HG02571 (cell line): ENCODE measurements around the gene COLGALT1.
"Not testable (repeated sequence)": the region's sequence is repeated elsewhere in the genome, so short reads cannot be mapped to it uniquely, and the experiment has no call there.

Experiments used
- ATAC-seq: cut with Tn5 transposase; IDR thresholded peaks from one replicate; pipeline ENCODE4 v1.9.1; 2021; ENCODE audit warnings: mild to moderate bottlenecking, moderate library complexity; ENCODE audit not compliant: unreplicated experiment

Gene COLGALT1

GRCh38 chr19:17555480-17555928 is at the start of gene COLGALT1:
TSS of gene COLGALT1 (plus strand) at chr19:17555649. CDS start at chr19:17555714, 65 bp downstream.
- ATAC-seq = peak; percentile 90

DNA sequence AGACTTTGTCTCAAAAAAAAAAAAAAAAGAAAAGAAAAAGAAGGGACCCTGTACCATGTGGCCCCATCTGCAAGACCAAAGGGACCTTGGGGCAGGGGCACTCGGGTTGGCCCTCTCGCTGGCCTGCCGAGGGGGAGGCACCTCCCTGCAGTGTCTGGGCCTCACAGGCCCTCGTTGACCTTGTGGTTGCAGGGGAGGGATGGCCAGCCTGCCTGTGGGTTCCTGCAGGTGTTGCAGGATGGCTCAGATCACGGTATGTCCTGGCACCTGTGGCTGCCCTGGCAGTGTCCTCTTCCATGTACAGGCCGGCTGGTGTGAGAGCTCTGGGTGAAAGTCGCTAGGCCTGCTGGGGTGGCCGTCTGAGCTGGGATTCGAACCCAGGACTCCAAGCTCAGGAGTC is 48.7 kb upstream of the COLGALT1 start:
- no peak for ATAC-seq

GRCh38 chr19:17508558-17508933 is 46.9 kb upstream of the COLGALT1 start:
- not testable (repeated sequence) for ATAC-seq

DNA sequence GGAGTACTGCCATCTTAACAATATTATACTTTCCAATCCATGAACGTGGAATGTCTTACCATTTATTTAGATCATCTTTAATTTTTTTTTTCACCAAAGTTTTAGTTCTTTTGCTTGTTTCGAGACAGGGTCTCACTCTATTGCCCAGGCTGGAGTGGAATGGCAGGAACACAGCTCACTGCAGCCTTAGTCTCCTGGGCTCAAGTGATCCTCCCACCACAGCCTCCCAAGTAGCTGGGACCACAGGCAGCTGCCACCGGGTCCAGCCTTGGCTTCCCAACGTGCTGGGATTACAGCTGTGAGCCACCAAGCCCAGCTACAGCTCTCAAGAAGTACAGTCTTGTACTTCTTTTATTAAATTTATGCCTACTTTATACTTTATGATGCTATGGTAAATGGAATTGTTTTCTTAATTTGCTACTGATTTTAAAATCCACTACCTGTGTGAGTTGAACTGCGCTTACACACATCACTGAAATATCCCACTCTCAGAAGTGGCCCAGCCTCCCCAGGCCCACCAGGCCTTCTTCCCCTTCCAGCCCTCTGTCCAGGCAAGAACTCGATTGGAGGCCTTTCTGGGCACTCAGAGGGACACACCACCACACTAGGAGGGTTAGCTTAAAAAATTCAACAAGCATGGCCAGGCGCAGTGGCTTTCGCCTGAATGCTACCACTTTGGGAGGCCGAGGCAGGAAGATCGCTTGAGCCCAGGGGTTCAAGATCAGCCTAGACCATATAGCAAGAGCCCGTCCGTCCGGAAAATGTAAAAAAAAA is 45.0 kb upstream of the COLGALT1 start:
- ATAC-seq = no peak

DNA sequence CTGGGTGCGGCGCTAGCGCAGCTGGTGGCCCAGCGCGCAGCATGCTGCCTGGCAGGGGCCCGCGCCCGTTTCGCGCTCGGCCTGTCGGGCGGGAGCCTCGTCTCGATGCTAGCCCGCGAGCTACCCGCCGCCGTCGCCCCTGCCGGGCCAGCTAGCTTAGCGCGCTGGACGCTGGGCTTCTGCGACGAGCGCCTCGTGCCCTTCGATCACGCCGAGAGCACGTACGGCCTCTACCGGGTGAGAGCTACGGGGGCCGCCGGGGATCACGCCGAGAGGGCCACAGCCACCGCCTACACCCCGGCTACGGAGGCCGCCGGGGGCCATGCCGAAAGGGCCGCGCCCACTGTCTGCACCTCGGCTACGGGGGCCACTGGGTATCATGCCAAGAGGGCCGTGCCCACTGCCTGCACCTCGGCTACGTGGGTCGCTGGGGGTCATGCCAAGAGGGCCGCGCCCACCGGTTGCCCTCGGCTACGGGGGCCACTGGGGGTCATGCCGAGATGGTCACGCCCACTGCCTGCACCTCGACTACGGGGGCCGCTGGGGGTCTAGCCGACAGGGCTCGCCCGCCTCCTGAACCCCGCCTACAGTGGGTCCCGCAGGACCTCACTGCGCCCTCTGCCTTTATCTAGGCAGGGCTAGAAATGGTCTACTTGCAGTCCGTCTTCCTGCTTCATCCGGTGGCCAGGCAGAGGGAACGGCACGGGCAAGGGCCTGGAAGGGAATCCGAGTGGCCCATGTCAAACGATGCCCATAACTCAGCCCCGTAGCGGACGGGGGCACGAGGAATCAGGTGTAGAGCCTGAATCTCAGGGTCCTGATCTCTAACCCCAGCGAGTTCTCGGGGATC is 43.5 kb upstream of the COLGALT1 start:
- ATAC-seq = peak; percentile 49

GRCh38 chr19:17512574-17512939 is 42.9 kb upstream of the COLGALT1 start:
- ATAC-seq = no peak

DNA sequence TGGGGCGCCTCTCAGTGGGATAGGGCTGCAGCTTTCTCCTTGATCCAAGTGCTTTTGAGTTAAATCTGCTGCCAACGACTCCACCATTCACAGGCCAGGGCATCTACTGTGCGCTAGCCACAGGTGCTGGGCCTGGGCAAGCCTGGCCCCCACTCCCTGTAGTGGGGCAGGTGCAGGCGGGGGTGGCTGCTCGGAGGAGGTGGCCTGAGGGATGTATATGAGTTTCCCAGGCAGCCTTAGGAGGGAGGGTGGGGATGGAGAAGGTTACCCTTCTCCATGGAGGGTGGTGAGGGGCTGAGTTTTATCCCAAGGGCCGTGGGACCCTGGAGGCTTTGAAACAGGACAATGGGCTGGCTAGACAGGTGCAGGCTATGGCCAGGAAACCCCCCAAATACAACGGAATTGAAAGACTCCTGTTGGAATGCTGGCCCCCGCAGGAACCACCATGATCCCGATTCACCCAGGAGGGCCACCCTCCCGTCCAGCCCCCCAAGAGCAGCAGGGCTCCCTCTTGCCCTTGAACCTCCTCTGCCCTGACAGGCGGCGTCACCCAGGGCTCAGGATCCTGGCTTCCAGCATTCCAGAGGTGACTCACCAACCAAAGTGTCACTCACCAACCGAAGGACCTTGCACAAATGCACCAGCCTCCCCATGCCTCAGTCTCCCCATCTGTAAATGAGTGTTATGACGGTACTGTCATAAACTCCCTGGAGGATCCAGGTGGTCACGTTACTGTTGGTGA is 39.9 kb upstream of the COLGALT1 start:
- no peak for ATAC-seq

DNA sequence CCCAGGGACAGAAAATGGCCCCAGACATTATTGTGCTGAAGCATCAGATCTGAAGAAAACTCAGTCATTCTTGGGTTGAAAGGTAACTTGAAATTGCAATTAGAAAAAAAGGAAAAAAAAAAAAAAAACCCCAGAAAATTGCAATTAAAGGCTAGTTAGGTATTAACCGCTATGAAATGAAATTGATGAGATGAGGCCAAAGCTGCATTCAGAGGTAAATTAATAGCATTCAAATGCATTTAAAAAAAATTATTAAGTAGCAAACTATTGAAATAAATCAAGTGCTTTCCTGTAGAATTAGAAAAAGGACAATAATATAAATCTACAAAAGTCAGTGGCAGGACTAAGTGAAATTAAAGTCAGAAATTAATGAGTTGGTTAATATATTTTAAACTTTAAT is 37.6 kb upstream of the COLGALT1 start:
- ATAC-seq = no peak

DNA sequence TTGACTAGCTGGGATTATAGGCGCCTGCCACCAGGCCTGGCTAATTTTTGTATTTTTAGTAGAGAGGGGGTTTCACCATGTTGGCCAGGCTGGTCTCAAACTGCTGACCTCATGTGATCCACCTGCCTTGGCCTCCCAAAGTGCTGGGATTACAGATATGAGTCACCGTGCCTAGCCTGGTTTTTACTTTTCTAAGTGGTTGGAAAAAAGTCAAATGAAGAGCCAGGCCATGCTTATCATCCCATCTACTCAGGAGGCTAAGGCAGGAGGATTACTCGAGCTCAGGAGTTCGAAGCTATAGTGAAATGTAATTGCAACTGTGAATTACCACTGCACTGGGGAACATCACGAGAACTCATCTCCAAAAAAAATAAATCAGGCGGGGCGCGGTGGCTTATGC is 36.8 kb upstream of the COLGALT1 start:
- ATAC-seq = not testable (repeated sequence)

DNA sequence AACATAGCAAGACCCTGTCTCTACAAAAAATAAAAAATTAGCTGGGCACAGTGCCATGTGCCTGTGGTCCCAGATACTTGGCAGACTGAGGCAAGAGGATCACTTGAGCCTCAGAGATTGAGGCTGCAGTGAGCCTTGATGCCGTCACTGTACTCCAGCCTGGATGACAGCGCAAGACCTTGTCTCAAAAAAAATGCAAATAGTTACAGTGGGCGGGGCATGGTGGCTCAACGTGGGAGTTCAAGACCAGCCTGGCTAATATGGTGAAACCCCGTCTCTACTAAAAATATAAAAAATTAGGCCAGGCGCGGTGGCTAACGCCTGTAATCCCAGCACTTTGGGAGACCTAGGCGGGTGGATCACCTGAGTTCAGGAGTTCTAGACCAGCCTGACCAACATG is 35.5 kb upstream of the COLGALT1 start:
- ATAC-seq = no peak

DNA sequence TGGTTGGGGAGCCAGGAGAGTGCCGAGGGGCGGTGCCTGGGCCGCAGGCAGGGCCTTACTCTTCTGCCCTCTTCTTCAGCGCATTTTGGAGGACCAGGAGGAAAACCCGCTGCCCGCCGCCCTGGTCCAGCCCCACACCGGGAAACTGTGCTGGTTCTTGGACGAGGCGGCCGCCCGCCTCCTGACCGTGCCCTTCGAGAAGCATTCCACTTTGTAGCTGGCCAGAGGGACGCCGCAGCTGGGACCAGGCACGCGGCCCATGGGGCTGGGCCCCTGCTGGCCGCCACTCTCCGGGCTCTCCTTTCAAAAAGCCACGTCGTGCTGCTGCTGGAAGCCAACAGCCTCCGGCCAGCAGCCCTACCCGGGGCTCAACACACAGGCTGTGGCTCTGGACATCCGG is 34.6 kb upstream of the COLGALT1 start:
- no peak for ATAC-seq

DNA sequence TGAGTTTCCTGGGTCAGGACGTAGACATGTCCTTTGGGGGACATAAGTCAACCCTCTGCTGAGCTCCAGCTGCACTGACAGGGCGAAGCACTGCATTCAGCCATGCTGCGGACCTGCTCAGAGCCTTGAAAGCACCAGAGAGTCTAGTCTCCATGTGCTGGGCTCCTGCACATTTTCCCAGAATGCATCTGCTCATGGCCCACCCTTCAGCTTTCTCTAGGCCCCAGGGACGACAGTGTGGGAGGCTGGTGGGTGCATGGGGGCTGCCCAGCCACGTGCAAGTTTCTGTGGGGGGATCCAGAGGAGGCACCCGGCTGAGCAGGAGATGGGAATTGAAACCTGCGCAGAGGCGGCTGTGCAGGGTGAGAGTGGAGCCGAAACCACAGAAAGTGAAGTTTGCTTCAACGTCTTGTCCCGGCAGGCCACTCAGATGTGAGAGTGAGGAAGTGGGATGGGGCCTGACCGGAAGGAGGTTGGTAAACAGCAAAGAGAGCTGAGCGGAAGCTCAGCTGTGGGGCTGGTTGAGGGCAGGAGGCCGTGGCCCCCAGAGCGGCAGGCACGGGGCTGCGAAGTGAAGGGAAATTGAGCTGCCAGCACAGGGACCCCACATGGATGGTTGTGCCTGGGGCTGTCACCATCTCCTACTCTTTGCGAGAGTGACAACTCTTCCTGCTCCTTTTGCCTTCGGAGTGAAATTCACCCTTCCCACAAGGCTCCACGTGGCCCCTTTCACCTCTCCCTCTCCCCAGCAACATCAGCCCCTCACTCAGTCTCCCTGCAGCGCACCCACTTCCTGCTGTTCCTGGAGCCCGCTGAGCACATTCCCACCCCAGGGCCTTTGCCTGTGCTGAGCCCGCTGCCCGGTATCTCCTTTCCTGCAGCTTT is 32.2 kb upstream of the COLGALT1 start:
- ATAC-seq = peak; percentile 77

DNA sequence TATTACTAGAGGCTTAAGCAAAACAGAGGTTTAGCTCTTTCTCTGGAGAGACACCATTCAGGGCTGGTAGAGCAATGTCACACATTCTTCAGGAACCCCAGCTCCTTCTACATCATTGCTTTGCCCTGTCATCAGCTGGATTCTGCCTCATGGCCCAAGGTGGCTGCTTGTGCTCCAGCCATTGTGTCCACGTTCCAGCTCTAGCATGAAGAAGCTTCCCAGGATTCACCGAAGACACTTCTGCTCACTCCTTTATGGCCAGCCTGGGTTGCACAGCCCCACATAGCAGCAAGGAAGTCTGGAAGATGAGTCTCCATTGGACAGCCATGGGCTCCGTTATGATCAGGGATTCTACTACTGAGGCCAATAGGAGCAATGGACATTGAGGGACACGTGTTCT is 30.8 kb upstream of the COLGALT1 start:
- ATAC-seq = no peak

GRCh38 chr19:17525141-17525540 is 30.3 kb upstream of the COLGALT1 start:
- no peak for ATAC-seq

DNA sequence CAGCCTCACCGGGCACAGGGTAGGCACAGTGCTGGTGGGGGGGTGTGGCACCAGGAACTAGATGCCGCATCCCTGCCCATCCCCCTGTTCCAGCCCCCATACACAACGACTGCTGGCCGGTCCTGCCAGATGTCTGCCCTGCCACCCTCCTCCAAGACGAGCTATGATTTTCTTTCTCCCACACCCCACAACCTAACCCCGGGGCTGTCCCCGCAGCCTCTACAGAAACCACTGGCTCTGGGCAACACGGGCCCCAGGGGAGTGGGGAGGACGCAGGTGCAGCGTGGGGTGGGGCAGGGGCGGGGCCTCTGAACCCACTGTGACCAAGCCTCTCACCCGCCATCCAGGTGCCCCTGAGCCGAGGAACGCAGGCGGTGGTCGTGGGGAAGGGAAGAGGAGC is 28.5 kb upstream of the COLGALT1 start:
- ATAC-seq = no peak

GRCh38 chr19:17527326-17527725 is 28.1 kb upstream of the COLGALT1 start:
- ATAC-seq = no peak

GRCh38 chr19:17528610-17529009 is 26.8 kb upstream of the COLGALT1 start:
- no peak for ATAC-seq

DNA sequence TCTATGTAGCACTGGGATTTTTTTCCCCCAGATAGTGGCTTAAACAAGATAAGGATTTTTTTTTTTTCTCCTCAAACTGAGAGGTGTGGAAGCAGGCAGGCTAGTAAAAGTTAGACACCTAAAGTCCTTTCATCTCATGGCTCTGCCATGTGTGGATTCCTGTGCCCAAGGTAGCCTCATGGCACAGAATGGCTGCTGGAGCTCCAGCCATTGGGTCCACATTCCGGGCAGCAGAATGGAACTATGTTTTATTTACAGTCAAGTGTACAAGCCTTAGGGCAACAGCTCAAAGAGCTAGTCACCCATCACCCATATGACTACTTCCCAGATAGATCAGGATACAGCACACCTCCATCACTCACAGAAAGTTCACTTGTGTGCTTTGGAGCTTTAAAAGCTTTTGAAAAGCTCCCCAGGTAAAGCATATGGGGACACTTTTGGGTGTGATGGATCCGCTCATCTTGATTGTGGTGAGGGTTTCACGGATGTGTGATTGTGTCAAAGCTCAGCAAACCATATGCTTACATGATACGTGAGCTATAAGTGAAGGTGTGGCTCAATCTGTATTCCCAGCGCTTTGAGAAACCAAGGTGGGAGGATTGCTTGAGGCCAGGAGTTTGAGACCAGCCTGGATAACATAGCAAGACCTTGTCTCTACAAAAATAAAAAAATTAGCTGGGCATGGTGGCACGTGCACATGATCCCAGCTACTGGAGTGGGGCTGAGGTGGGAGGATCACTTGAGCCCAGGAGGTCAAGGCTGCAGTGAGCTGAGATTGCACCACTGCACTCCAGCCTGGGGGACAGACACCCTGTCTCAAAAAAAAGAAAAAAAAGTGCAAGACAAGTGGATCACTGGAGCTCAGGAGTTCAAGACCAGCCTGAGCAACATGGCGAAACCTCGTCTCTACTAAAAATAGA is 25.9 kb upstream of the COLGALT1 start:
- no peak for ATAC-seq

- no peak for ATAC-seq
Measured at GRCh38 chr19:17530586-17530985, 24.9 kb upstream of the COLGALT1 start.
